ENCODE results near the gene MMP2. TPM values are rescaled to one million over a fixed set of nuclear protein-coding genes. Genes with fewer than 3 reads are reported as not detected.

Gene MMP2
- total and polyA plus RNA-seq, 2 donors: 430 to 455 TPM

DNA sequence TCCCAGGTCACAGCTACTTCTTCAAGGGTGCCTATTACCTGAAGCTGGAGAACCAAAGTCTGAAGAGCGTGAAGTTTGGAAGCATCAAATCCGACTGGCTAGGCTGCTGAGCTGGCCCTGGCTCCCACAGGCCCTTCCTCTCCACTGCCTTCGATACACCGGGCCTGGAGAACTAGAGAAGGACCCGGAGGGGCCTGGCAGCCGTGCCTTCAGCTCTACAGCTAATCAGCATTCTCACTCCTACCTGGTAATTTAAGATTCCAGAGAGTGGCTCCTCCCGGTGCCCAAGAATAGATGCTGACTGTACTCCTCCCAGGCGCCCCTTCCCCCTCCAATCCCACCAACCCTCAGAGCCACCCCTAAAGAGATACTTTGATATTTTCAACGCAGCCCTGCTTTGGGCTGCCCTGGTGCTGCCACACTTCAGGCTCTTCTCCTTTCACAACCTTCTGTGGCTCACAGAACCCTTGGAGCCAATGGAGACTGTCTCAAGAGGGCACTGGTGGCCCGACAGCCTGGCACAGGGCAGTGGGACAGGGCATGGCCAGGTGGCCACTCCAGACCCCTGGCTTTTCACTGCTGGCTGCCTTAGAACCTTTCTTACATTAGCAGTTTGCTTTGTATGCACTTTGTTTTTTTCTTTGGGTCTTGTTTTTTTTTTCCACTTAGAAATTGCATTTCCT, 26.5 kb downstream of the MMP2 start:
- no peak for DNase-seq (ENCODE audit: extremely low spot score)
- H3K4me1 ChIP-seq (ENCODE audit: insufficient read depth): no peaks in the 10 kb centered on the region
- no peak overlapping the region for H3K27ac ChIP-seq (ENCODE audit: low read depth)
- no peaks in the 10 kb centered on the region for H3K36me3 ChIP-seq (ENCODE audit: insufficient read depth)
- H3K4me3 ChIP-seq (ENCODE audit: low read depth, low read length): no peak overlapping the region
- WGBS: 93% methylated on average over 10 of the region's 10 CpGs

DNA sequence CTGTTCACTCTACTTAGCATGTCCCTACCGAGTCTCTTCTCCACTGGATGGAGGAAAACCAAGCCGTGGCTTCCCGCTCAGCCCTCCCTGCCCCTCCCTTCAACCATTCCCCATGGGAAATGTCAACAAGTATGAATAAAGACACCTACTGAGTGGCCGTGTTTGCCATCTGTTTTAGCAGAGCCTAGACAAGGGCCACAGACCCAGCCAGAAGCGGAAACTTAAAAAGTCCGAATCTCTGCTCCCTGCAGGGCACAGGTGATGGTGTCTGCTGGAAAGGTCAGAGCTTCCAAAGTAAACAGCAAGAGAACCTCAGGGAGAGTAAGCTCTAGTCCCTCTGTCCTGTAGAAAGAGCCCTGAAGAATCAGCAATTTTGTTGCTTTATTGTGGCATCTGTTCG, 27.1 kb downstream of the MMP2 start:
- WGBS: 88% methylated on average over 7 of the region's 7 CpGs
- no peak overlapping the region for H3K27ac ChIP-seq (ENCODE audit: low read depth)
- DNase-seq (ENCODE audit: extremely low spot score): no peak
- no peak overlapping the region for H3K4me3 ChIP-seq (ENCODE audit: low read depth, low read length)
- no peaks in the 10 kb centered on the region for H3K36me3 ChIP-seq (ENCODE audit: insufficient read depth)
- no peaks in the 10 kb centered on the region for H3K4me1 ChIP-seq (ENCODE audit: insufficient read depth)

DNA sequence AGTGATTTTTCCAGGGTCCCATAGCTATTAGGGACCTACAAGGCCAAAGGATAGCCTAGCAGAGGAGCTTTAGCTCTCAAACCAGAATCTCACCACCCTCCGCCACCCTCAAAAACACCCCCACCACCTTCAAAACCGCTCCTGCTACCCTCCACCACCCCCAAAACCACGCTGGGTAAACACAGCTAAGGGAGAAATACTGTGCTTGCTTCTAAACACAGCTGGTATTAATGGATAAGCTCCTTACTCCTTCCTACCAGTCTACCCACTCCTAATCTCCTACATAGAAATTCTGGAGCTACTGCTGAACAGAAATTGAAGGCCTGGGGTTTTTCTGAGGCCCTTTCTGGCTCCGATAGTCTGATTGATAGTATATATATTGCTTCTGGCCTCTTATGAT, 27.7 kb downstream of the MMP2 start:
- H3K27ac ChIP-seq (ENCODE audit: low read depth): no peak overlapping the region
- H3K4me1 ChIP-seq (ENCODE audit: insufficient read depth): no peaks in the 10 kb centered on the region
- WGBS: 73% methylated on average over 4 of the region's 4 CpGs

DNA sequence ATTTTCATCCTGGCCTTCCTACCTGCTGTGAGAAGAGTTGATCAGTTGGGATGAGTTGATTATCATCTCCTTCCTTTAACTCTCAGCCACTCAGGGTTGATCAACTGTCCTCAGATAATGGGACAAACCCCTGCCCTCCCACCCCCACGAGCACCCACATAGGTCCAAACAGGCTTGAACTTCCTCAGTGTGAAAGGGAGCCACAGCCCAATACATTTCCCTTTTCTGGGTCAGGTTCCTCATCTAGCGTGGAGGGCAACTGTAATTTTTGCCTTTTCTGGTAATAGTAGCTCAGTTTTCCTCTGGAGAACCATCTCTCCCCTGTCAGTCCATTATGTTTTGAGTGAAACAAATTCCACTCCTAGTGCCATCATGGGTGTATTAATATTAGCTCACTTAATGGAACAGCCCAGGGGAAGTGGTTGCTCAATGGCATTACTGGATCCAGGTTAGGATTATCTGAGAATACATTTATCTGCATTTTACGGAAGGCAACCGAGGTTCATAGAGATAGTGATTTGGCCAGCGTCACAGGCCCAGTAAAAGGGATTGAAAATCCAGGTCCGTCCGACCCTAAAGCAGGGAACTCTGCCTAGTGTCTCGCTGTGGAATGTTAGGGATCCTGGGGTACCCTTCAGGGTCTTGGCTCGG, 29.4 kb downstream of the MMP2 start:
- WGBS: 41% methylated on average over 9 of the region's 9 CpGs
- H3K4me1 ChIP-seq (ENCODE audit: insufficient read depth): no peaks in the 10 kb centered on the region
- peaks cover 2% of the 10 kb centered on the region for H3K36me3 ChIP-seq (ENCODE audit: insufficient read depth)
- H3K4me3 ChIP-seq (ENCODE audit: low read depth, low read length): peak overlapping the region; percentile 67
- peak overlapping the region; percentile 35 for H3K27ac ChIP-seq (ENCODE audit: low read depth)
- DNase-seq (ENCODE audit: extremely low spot score): no peak

More for the DNA sequence above, 27.7 kb downstream of the MMP2 start:
- no peaks in the 10 kb centered on the region for H3K36me3 ChIP-seq (ENCODE audit: insufficient read depth)
- no peak overlapping the region for H3K4me3 ChIP-seq (ENCODE audit: low read depth, low read length)
- no peak for DNase-seq (ENCODE audit: extremely low spot score)

DNA sequence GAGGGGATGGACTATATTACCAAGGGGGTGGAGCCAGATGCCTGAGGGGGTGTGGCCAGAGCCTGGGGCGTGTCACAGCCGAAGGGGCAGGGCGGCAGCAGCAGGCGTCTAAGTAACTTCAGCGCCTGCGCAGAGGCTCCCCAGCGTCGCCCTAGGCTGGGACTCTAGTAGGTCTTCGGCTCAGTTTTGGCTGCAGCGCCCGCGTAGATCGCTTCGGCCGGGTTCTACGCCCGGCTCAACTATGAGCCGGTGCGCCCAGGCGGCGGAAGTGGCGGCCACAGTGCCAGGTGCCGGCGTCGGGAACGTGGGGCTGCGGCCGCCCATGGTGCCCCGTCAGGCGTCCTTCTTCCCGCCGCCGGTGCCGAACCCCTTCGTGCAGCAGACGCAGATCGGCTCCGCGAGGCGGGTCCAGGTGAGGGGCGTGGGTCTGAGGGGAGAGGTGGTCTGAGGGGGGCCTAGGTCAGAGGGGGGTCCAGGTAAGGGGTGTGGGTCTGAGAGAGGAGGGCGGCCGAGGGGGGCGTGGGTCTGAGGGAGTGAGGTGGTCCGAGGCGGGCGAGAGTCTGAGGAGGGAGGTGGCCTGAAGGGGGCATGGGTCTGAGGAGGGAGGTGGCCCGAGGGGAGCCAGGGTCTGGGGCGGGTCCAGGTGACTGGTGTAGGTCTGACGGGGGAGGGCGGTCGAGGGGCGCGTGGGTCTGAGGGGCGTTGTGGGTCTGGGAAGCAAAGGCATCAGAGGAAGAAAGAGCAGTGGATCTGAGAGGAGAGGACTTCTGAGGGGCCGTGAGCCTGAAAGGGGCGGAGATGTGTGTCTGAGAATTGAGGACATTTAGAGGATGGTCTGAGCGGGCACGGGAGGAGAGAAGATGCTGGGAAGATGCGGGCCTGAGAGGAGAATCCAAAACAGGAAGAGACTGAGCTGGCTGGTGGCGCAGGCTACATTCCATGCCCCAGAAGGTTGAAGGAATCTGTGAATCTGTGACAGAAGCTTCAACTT, 30.2 kb downstream of the MMP2 start, which contains the start of gene LPCAT2:
Gene LPCAT2, plus strand, starts transcription at position 132 of the 991 bp plus-strand sequence. Its CDS starts 110 bp downstream, at position 242.
- H3K4me3 ChIP-seq (ENCODE audit: low read depth, low read length): peak within 1 kb of the TSS; percentile 67
- H3K27ac ChIP-seq (ENCODE audit: low read depth): peak within 1 kb of the TSS; percentile 53
- no peaks in the 10 kb centered on the region for H3K4me1 ChIP-seq (ENCODE audit: insufficient read depth)
- WGBS: under 1% methylated on average over 61 of the region's 61 CpGs
- DNase-seq (ENCODE audit: extremely low spot score): peak; percentile 52
- peaks cover 2% of the 10 kb centered on the region for H3K36me3 ChIP-seq (ENCODE audit: insufficient read depth)

DNA sequence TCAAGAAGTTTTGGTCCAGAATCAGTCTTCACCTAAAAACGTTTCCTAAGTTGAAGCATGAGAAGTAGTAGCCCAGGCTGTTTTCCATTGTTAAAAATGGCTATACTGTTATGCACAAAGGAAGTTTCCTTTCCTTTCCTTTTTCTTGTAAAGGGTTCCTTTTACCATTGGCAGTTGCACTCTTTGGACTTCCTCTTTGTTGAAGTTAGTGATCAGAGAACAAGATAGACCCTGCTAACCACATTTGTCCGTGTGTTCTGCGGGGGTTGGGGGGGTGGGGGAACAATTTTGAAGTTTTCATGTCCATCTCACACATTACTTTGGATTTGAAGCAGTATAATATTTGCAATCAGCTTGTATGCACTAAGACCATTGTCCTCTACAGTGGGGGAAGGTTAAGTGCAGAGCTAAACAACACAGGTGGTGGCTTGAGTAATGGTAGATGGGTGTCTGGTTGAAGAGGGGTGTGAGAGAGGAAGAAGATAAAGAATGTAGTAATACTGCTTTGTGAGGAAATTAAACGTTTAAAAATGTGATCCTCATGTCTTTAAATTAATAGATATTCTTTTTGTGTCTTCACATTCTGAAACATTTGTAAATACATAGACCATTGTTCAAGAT, 31.3 kb downstream of the MMP2 start:
- WGBS: 57% methylated on average over 4 of the region's 4 CpGs
- no peaks in the 10 kb centered on the region for H3K4me1 ChIP-seq (ENCODE audit: insufficient read depth)
- no peak overlapping the region for H3K4me3 ChIP-seq (ENCODE audit: low read depth, low read length)
- no peak for DNase-seq (ENCODE audit: extremely low spot score)
- H3K27ac ChIP-seq (ENCODE audit: low read depth): no peak overlapping the region
- H3K36me3 ChIP-seq (ENCODE audit: insufficient read depth): peaks cover 2% of the 10 kb centered on the region

DNA sequence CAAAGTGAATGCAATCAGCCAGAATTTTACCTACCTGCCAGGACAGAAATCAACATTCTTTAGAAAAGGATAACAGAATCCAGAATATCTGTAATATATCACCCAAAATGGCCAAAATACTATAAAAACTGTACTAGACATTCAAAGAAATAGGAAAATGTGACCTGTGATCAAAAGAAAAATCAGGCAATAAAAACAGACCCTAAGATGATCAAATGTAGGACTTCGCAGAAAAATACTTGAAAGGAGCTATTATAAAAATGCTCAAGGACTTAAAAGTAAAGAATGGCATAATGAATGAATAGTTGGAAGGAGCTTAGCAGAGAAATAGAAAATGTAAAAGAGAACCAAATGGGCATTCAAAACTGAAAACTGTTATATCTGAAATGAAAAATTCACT, 33.9 kb downstream of the MMP2 start:
- Histone ChIP-seq H3K36me3 (ENCODE audit: insufficient read depth) (peaks cover 2% of the 10 kb centered on the region), H3K4me3 (ENCODE audit: low read depth, low read length) (no peak overlapping the region), H3K27ac (ENCODE audit: low read depth) (no peak overlapping the region), H3K4me1 (ENCODE audit: insufficient read depth) (no peaks in the 10 kb centered on the region)
- 98% methylated on average over 1 of the region's 1 CpG for WGBS
- DNase-seq (ENCODE audit: extremely low spot score): no peak

DNA sequence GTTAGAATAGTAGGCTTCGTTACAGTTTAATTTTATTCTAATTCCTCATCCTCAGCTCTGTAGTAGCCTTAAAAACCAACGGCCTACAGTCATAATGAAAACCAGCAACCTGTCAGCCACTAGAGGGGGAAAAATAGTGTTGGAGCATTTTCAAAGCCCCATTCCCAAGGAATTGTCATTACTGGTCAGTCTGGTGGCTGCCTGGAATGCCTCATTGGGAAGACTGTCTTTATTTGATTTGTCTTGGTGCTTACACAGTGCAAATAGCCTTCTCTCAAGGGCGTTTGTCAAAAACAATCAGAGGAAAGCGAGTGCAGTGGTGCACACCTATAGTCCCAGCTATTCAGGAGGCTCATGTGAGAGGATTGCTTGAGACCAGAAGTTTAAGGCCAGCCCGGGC, 34.6 kb downstream of the MMP2 start:
- 86% methylated on average over 5 of the region's 5 CpGs for WGBS

DNA sequence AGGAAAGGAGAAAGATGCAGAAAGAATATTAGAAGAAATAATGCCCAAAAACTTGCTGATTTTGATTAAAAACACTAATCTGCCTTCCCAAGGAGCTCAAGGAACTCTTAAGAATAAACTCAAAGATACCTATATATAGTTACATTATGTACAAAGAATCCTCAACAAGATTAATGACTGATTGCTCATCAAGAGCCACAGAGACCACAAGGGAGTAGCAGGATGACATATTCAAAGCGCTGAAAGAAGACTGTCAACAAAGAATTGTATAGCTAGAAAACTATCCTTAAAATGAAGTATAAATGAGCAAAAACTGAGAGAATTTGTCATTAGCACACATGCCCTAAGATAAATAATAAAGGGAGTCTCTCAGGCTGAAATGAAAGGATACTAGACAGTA, 36.1 kb downstream of the MMP2 start:
- Histone ChIP-seq H3K27ac (ENCODE audit: low read depth) (no peak overlapping the region), H3K36me3 (ENCODE audit: insufficient read depth) (peaks cover 2% of the 10 kb centered on the region), H3K4me3 (ENCODE audit: low read depth, low read length) (no peak overlapping the region), H3K4me1 (ENCODE audit: insufficient read depth) (no peaks in the 10 kb centered on the region)
- no peak for DNase-seq (ENCODE audit: extremely low spot score)
- 98% methylated on average over 1 of the region's 1 CpG for WGBS

More for the DNA sequence above, 34.6 kb downstream of the MMP2 start:
- no peak for DNase-seq (ENCODE audit: extremely low spot score)
- H3K4me1 ChIP-seq (ENCODE audit: insufficient read depth): no peaks in the 10 kb centered on the region
- no peak overlapping the region for H3K4me3 ChIP-seq (ENCODE audit: low read depth, low read length)
- H3K27ac ChIP-seq (ENCODE audit: low read depth): no peak overlapping the region
- peaks cover 2% of the 10 kb centered on the region for H3K36me3 ChIP-seq (ENCODE audit: insufficient read depth)

DNA sequence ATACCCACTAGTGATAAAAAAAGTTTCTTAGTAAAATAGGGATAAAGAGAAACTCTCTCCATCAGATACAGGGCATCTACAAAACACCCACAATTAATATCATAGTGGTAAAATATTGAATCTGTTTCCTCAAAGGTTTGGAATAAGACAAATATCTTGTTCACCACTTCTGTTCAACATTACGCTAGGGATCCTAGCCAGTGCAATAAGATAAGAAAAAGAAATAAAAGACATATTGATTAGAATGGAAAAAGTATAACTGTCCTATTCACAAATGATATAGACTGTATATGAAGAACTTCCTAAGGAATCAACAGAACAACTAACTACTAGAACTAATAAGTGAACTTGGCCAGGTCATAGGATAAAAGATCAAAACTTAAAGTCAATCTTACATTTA, 42.8 kb downstream of the MMP2 start:
- DNase-seq (ENCODE audit: extremely low spot score): no peak
- Histone ChIP-seq H3K27ac (ENCODE audit: low read depth) (no peak overlapping the region), H3K4me1 (ENCODE audit: insufficient read depth) (no peaks in the 10 kb centered on the region), H3K4me3 (ENCODE audit: low read depth, low read length) (no peak overlapping the region), H3K36me3 (ENCODE audit: insufficient read depth) (no peaks in the 10 kb centered on the region)
- 54% methylated on average over 1 of the region's 1 CpG for WGBS

DNA sequence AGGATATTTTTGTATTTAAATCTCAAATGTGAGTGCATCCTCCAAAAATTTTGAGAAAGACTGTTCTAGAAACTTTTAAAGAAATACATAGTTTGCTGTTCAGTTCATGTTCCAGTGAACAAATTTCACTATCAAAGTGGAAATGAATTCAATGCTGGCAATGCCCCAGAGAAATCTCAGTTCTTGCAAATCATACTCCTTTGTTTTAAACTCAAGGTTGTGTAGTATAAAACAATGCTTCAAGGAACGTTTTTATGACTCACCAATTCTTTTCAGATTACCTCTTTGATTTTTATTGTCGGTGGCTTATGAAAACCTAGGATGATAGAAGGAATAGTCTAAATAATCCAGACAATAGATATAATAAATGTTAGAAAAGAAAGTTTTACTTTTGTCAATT, 47.4 kb downstream of the MMP2 start:
- 39% methylated on average over 2 of the region's 2 CpGs for WGBS

DNA sequence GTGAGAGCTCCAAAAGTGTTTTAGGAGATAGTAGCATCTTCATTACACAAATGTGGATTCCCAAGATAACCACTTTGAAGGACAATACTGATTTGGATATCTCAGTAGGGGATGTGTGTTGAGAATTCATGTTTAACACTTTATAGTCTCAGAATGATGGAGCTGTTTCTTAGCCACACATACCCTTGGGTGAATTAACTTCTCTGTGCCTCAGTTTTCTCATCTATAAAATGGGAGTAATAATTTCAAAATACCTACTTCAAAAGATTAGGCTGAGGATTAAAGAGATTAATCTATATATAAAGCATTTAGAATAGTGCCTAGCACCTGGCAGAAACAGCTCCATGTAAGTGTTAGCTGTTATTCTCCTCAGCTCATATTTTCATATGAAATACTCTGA, 48.9 kb downstream of the MMP2 start:
- Histone ChIP-seq H3K36me3 (ENCODE audit: insufficient read depth) (no peaks in the 10 kb centered on the region), H3K27ac (ENCODE audit: low read depth) (no peak overlapping the region), H3K4me3 (ENCODE audit: low read depth, low read length) (no peak overlapping the region), H3K4me1 (ENCODE audit: insufficient read depth) (peaks cover 1% of the 10 kb centered on the region)
- no peak for DNase-seq (ENCODE audit: extremely low spot score)

More for the DNA sequence above, 47.4 kb downstream of the MMP2 start:
- no peak for DNase-seq (ENCODE audit: extremely low spot score)
- Histone ChIP-seq H3K36me3 (ENCODE audit: insufficient read depth) (no peaks in the 10 kb centered on the region), H3K27ac (ENCODE audit: low read depth) (no peak overlapping the region), H3K4me1 (ENCODE audit: insufficient read depth) (peaks cover 1% of the 10 kb centered on the region), H3K4me3 (ENCODE audit: low read depth, low read length) (no peak overlapping the region)

DNA sequence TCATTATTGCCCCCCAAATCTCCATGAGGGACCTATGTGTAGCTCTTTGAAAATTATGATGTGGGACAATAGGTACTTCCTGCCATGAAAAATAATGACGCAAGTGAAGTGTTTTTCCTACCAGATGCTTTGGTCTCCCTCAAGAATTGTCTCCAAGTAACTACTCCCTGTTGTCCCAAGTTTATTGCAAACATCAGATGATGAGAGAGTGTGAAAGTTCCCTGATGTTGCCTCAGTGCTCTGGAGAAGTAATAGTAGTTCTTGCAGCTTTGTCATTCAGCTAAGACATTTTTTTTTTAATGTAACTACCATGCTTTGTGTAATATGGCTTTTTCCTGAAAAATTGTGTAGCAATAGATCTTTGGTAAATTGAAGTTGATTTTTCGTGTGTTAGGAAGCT, 50.0 kb downstream of the MMP2 start:
- H3K4me1 ChIP-seq (ENCODE audit: insufficient read depth): peaks cover 1% of the 10 kb centered on the region
- H3K4me3 ChIP-seq (ENCODE audit: low read depth, low read length): no peak overlapping the region
- 79% methylated on average over 2 of the region's 2 CpGs for WGBS
- H3K27ac ChIP-seq (ENCODE audit: low read depth): no peak overlapping the region
- no peaks in the 10 kb centered on the region for H3K36me3 ChIP-seq (ENCODE audit: insufficient read depth)
- DNase-seq (ENCODE audit: extremely low spot score): no peak

Data from urinary bladder (tissue), 4 donors.